ENCODE data around the gene MAD1L1. TPM values are rescaled to one million over a fixed set of nuclear protein-coding genes. Genes with fewer than 3 reads are reported as not detected.
A peak's percentile ranks its signal among the peaks of the same experiment; 100 is the strongest.

Gene MAD1L1
- total and polyA plus RNA-seq, 2 of the 13 experiments (the other 11 are each of a cell fraction or from before 2014, with no cell fraction given) = 17.4 to 64.7 TPM

DNA sequence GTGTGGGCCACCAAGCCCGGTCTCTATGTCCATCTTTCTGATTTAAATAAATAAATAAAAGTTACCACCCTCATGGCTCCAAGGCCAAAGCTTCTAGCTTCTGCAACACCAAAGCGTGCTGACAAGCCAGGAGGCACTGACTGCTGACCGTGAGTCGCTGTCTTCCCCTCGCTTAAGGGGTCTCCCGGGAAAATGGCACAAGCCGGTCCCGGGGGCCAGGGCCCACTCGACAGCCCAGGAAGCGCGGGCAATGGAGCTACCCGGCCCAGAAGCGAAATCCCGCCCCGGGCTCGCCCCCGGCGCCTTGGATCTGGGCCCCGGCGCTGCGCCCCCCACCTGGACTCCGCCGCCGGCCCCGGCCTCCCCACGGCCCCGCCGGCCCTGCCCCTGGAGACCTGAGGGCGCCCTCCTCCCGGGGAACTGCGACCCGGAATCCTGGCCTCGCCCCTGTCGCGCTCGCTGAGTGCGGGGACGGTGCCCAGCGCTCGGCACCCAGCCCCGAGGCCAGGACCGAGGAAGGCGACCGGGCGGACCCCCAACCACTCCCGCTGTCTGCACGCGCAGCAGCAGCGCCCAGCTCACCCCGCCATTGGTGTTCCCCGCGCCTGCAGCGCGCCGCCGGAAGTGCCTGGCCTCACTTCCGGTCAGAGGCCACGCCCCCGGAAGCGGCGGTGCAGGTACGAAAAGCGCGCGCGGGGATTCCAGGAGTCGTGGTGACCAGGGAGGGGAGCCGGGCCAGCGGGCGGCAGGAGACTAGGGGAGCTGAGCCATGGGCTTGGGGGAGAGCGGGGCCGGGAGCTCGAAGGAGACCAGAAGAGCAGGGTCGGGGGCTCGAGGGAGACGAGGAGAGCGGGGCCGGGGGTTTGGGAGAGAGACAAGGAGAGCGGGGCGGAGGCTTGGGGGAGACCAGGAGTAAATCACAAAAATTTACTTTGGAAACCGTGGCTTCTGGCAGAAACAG is 9.1 kb upstream of the MAD1L1 start, which contains the start of the genes MRM2 and NUDT1 (continued):
- TF ChIP-seq HNRNPK (IDR thresholded peaks at IDR 0.05; ENCODE audit: low read depth, low read length, poor library complexity, severe bottlenecking) = peak; percentile 97
- TF ChIP-seq PAF1 (CRISPR knock-in tag; IDR thresholded peaks at IDR 0.05) = no peak
- TF ChIP-seq RBM39 (IDR thresholded peaks at IDR 0.05; ENCODE audit: low read depth, low read length, poor library complexity, severe bottlenecking) = peak; percentile 79
- TF ChIP-seq HNF4A (CRISPR knock-in tag; IDR thresholded peaks at IDR 0.05) = no peak
- TF ChIP-seq MZF1 (CRISPR knock-in tag; IDR thresholded peaks at IDR 0.05; ENCODE audit: borderline replicate concordance) = no peak
- peak; percentile 96 for TF ChIP-seq POLR2G (IDR thresholded peaks at IDR 0.05; ENCODE audit: low read depth, low read length)
- no peak for TF ChIP-seq NFRKB (IDR thresholded peaks at IDR 0.05)
- TF ChIP-seq, protein P1, sequence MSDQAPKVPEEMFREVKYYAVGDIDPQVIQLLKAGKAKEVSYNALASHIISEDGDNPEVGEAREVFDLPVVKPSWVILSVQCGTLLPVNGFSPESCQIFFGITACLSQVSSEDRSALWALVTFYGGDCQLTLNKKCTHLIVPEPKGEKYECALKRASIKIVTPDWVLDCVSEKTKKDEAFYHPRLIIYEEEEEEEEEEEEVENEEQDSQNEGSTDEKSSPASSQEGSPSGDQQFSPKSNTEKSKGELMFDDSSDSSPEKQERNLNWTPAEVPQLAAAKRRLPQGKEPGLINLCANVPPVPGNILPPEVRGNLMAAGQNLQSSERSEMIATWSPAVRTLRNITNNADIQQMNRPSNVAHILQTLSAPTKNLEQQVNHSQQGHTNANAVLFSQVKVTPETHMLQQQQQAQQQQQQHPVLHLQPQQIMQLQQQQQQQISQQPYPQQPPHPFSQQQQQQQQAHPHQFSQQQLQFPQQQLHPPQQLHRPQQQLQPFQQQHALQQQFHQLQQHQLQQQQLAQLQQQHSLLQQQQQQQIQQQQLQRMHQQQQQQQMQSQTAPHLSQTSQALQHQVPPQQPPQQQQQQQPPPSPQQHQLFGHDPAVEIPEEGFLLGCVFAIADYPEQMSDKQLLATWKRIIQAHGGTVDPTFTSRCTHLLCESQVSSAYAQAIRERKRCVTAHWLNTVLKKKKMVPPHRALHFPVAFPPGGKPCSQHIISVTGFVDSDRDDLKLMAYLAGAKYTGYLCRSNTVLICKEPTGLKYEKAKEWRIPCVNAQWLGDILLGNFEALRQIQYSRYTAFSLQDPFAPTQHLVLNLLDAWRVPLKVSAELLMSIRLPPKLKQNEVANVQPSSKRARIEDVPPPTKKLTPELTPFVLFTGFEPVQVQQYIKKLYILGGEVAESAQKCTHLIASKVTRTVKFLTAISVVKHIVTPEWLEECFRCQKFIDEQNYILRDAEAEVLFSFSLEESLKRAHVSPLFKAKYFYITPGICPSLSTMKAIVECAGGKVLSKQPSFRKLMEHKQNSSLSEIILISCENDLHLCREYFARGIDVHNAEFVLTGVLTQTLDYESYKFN (CRISPR knock-in tag; conservative IDR thresholded peaks at IDR 0.05) = 0 out of 2 replicates have a peak, but pooled peaks have one; percentile 31
- TF ChIP-seq ZFP41 (CRISPR knock-in tag; IDR thresholded peaks at IDR 0.05; ENCODE audit: borderline replicate concordance) = no peak
- TF ChIP-seq FOXK1 (CRISPR knock-in tag; IDR thresholded peaks at IDR 0.05; ENCODE audit: borderline replicate concordance, low read depth) = peak; percentile 47; the same call in 1 of the 2 replicates
- TF ChIP-seq DNMT3B (CRISPR knock-in tag; conservative IDR thresholded peaks at IDR 0.05) = no peak
- 0 out of 2 replicates have a peak, but pooled peaks have one; percentile 40 for TF ChIP-seq KLF6 (CRISPR knock-in tag; IDR thresholded peaks at IDR 0.05)
- no peak for TF ChIP-seq PTBP1 (IDR thresholded peaks at IDR 0.05; ENCODE audit: low read depth, low read length, poor library complexity, severe bottlenecking)
- TF ChIP-seq ZNF691 (CRISPR knock-in tag; IDR thresholded peaks at IDR 0.05; ENCODE audit: borderline replicate concordance, low read depth) = no peak; the same call in 1 of the 2 replicates
- TF ChIP-seq ZNF597 (CRISPR knock-in tag; IDR thresholded peaks at IDR 0.05) = no peak
- no peak for TF ChIP-seq SRSF9 (IDR thresholded peaks at IDR 0.05; ENCODE audit: borderline replicate concordance, insufficient read depth, low read depth, low read length, poor library complexity, severe bottlenecking)
- no peak for TF ChIP-seq NCOA1 (CRISPR knock-in tag; IDR thresholded peaks at IDR 0.05)
- TF ChIP-seq ZSCAN20 (CRISPR knock-in tag; IDR thresholded peaks at IDR 0.05; ENCODE audit: borderline replicate concordance) = peak; percentile 77; the same call in 1 of the 2 replicates
- no peak for TF ChIP-seq CBX2 (IDR thresholded peaks at IDR 0.05; ENCODE audit: low read depth, low read length)
- no peak for TF ChIP-seq CBX2 (CRISPR knock-in tag; IDR thresholded peaks at IDR 0.05; ENCODE audit: low read depth)
- no peak for TF ChIP-seq ZFP82 (CRISPR knock-in tag; IDR thresholded peaks at IDR 0.05; ENCODE audit: borderline replicate concordance)
- peak; percentile 82; the same call in 1 of the 2 replicates for TF ChIP-seq ZNF749 (CRISPR knock-in tag; IDR thresholded peaks at IDR 0.05; ENCODE audit: borderline replicate concordance)

Measured in HepG2 (cell line).